Activated CD4-positive, CD25-positive, alpha-beta regulatory T cell treated with anti-CD3 and anti-CD28 coated beads, Interleukin-2, amount 50 U/mL, for 16 hours (primary cell): ENCODE results near the gene AEBP1.

Experiments used
- DNase-seq: peaks from one replicate; pipeline ENCODE4 v3.0.0-alpha.2; 2020; ENCODE audit warnings: low read depth, low spot score

The AEBP1 gene

GRCh38 chr7:44154703-44155102 lies 50.6 kb downstream of the AEBP1 start:
- DNase-seq: no peak

- no peak for DNase-seq
Measured at GRCh38 chr7:44155191-44156185, 51.3 kb downstream of the AEBP1 start.

GRCh38 chr7:44156453-44157010 lies 52.4 kb downstream of the AEBP1 start:
- DNase-seq: no peak

GRCh38 chr7:44157116-44158080 lies 53.3 kb downstream of the AEBP1 start:
- DNase-seq: no peak

- no peak for DNase-seq
Measured at GRCh38 chr7:44158096-44158872, 54.1 kb downstream of the AEBP1 start.

GRCh38 chr7:44158873-44159631 lies 54.9 kb downstream of the AEBP1 start:
- DNase-seq: no peak

GRCh38 chr7:44159824-44160630 lies 55.9 kb downstream of the AEBP1 start:
- DNase-seq: no peak

- DNase-seq: no peak
Measured at GRCh38 chr7:44161371-44161770, 57.2 kb downstream of the AEBP1 start.

- DNase-seq: no peak
Measured at GRCh38 chr7:44162179-44162578, 58.0 kb downstream of the AEBP1 start.

GRCh38 chr7:44162785-44163395 lies 58.7 kb downstream of the AEBP1 start:
- DNase-seq: no peak

- DNase-seq: no peak
Measured at GRCh38 chr7:44163591-44163990, 59.4 kb downstream of the AEBP1 start.
